Adrenal gland (tissue), 12 donors: ENCODE data around the gene BOD1L1. TPM values are rescaled to one million over a fixed set of nuclear protein-coding genes. Genes with fewer than 3 reads are reported as not detected.

Source experiments
- DNase-seq, 7 donors: peaks; one replicate each; pipeline ENCODE4 v3.0.0-alpha.2; 2019 to 2020
- H3K27ac ChIP-seq, 5 donors: fragments of 200-600 bp; sonication (generic) in 4 of 5; 1 replicate in 3 of 5; 2 replicates in 2 of 5; pipeline versions ENCODE4 v1.5.1 to v1.8.0; 2016 to 2020; ENCODE audit warnings: mild to moderate bottlenecking in 1 of 5
- H3K27me3 ChIP-seq: fragments of 200-600 bp; 2 replicates; pipeline ENCODE4 v1.8.0; 2021
- H3K36me3 ChIP-seq, 2 donors: fragments of 200-600 bp; replicated peaks in 1 of 2; 1 replicate in 1 of 2; 2 replicates in 1 of 2; pipeline versions ENCODE4 v1.5.1 to v1.8.0; 2018 to 2022
- H3K4me1 ChIP-seq, 2 donors: fragments of 200-600 bp; replicated peaks in 1 of 2; 1 replicate in 1 of 2; 2 replicates in 1 of 2; pipeline versions ENCODE4 v1.5.1 to v1.8.0; 2018 to 2021
- H3K4me3 ChIP-seq, 4 donors: fragments of 200-600 bp; sonication (generic) in 3 of 4; one replicate each; pipeline ENCODE4 v1.5.1; 2016 to 2018
- H3K9me3 ChIP-seq, 3 donors: fragments of 200-600 bp; sonication (generic) in 1 of 3; replicated peaks in 1 of 3; 1 replicate in 2 of 3; 2 replicates in 1 of 3; pipeline versions ENCODE4 v1.5.1 to v1.8.0; 2016 to 2021
- POLR2A ChIP-seq, 2 donors: fragments of 450-650 bp; IDR thresholded peaks; one replicate each; pipeline ENCODE4 v1.6.1; 2017; ENCODE audit warnings: antibody characterized with exemption in 2 of 2, mild to moderate bottlenecking in 2 of 2, moderate library complexity in 1 of 2
- WGBS, 4 donors: extraction: QIAGEN DNeasy Blood & Tissue Kit in 2 of 4; methylation state at CpG; one replicate each; pipeline versions ENCODE4 v1.1.5 to v1.1.7; 2013 to 2017; 5-methylcytosine and 5-hydroxymethylcytosine counted together
- intact Hi-C, 2 donors: fragments of 100-400 bp; cut with DNase I; formaldehyde crosslinking; loops; one replicate each; pipeline versions ENCODE4 v1.14.1 to v1.15.0; 2022 to 2023
- polyA plus RNA-seq, 3 donors: library from polyadenylated mRNA; stranded (reverse); fragments of 200-250 nt in 2 of 3; fragments of 350-450 nt in 1 of 3; fragmentation: Illumina TruSeq in 1 of 3; extraction: RNeasy Lipid Tissue Mini Kit (QIAGEN cat#74804) in 1 of 3; gene quantifications; one replicate each; pipeline ENCODE4 v1.2.3, GENCODE V29; 2013 to 2014
- total RNA-seq, 9 donors: library from RNA; depleted of rRNA in 4 of 9; stranded (reverse); fragments of >200 nt in 4 of 9; fragments of 120-200 nt in 1 of 9; fragmentation: NEBNext Ultra II Directional in 1 of 9; extraction: Animal tissue kit (Norgen Biotek cat#: 25700) in 1 of 9; gene quantifications; one replicate each; pipeline versions ENCODE4 v1.1.0 to v1.2.4, GENCODE V29; 2013 to 2023
- TF ChIP-seq, protein P1 (sequence below), 6 experiments: fragments of 450-650 bp in 4 of 6; fragments of 200-600 bp in 2 of 6; sonication (generic) in 1 of 6; IDR thresholded peaks; 1 replicate in 5 of 6; 2 replicates in 1 of 6; pipeline versions ENCODE4 v1.5.1 to v1.8.0; 2016 to 2021; ENCODE audit warnings: antibody characterized with exemption in 6 of 6, mild to moderate bottlenecking in 2 of 6, moderate library complexity in 1 of 6
- donor health status: healthy with polysubstance abuse.
- donor health status: Bipolar disorder and iron deficiency.
- donor health status: DM: yes; HTN: yes; CAD: no.
- donor health status: DM: no; HTN: no; CAD: no.
- donor health status: DM: no; HTN: no; CAD: no.
- donor health status: DM: yes; HTN: yes; CAD: no.

Gene BOD1L1
- total and polyA plus RNA-seq, 12 donors, result 7.4 to 31.0 (median 20.7) TPM

- Histone ChIP-seq H3K27me3 (peaks cover 88% of the 10 kb centered on the region), H3K9me3 (no peaks in the 10 kb centered on the region), H3K36me3 (no peaks in the 10 kb centered on the region), H3K4me1 (no peaks in the 10 kb centered on the region), H3K4me3 (no peak overlapping the region), H3K27ac (no peak overlapping the region)
- DNase-seq, result peak in 1 of 7 donors; percentile 17
- WGBS, 4 donors, result 3 to 6% (median 6%) methylated on average over 28 to 32 of the region's 32 CpGs
- intact Hi-C loops, result no loop called here
- TF ChIP-seq, protein P1, sequence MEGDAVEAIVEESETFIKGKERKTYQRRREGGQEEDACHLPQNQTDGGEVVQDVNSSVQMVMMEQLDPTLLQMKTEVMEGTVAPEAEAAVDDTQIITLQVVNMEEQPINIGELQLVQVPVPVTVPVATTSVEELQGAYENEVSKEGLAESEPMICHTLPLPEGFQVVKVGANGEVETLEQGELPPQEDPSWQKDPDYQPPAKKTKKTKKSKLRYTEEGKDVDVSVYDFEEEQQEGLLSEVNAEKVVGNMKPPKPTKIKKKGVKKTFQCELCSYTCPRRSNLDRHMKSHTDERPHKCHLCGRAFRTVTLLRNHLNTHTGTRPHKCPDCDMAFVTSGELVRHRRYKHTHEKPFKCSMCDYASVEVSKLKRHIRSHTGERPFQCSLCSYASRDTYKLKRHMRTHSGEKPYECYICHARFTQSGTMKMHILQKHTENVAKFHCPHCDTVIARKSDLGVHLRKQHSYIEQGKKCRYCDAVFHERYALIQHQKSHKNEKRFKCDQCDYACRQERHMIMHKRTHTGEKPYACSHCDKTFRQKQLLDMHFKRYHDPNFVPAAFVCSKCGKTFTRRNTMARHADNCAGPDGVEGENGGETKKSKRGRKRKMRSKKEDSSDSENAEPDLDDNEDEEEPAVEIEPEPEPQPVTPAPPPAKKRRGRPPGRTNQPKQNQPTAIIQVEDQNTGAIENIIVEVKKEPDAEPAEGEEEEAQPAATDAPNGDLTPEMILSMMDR (IDR thresholded peaks at IDR 0.05), result no peak
- no peak for TF ChIP-seq POLR2A (IDR thresholded peaks at IDR 0.05)
These were observed 93.0 kb downstream of the BOD1L1 start for GRCh38 chr4:13534344-13535063.

DNA sequence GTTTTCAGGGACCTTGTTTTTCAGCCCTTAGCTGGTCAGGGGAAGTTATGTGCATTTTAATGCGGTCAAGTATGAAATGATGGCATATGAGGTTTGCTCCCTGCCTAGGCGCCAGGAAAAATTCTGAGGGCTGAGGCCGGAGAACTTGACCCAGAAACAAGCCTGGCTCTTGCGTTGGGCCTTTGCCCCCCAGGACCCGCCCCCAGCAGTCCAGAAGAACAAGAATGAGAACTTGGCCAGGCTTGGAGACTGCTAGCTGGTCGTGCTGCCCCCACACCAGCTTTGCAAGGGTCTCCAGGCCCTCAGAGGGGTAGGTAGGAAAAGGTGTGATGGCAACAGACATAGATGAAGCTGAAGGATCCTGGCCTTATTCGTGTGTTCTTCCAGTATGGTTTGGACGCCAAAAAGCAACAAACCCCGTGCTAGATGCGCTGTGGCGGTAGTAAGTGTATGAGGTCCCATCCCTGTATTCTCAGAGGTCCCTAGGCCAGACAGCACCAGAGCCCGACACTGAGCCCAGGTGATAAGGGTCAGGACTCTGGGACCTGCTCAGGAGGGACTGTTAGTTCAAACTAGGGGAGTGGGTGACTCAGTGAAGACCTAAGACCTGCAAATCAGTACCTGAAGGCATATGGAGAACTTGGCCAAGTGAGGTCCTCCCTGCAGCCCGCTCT is 93.7 kb downstream of the BOD1L1 start:
- Histone ChIP-seq H3K27me3 (peaks cover 88% of the 10 kb centered on the region), H3K36me3 (no peaks in the 10 kb centered on the region), H3K27ac (no peak overlapping the region), H3K4me3 (no peak overlapping the region), H3K4me1 (no peaks in the 10 kb centered on the region), H3K9me3 (no peaks in the 10 kb centered on the region)
- intact Hi-C loops, result no loop called here
- peak in 1 of 7 donors; percentile 13 for DNase-seq
- no peak for TF ChIP-seq POLR2A (IDR thresholded peaks at IDR 0.05)
- TF ChIP-seq, protein P1 (IDR thresholded peaks at IDR 0.05), result no peak
- 13 to 18% (median 15%) methylated on average over 11 to 13 of the region's 13 CpGs for WGBS, 4 donors

DNA sequence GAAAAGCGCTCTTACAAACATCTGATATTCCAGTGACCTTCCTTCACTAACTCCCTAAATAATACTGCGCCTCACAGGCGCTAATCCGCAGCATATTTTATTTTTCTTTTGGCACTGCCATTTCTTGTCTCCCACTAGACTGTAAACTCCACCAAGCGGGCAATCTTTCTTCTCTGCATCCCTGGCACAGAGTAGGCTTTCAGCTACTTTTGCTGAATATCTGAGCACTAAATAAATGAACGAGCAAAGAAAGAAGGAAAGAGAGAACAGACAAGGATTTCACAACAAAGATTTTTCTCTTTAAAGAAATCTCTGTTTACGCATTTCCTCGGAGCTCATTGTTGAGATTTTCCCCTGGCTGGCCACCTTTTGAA is 95.9 kb downstream of the BOD1L1 start:
- no peak for DNase-seq
- Histone ChIP-seq H3K27me3 (peaks cover 88% of the 10 kb centered on the region), H3K4me1 (no peaks in the 10 kb centered on the region), H3K36me3 (no peaks in the 10 kb centered on the region), H3K9me3 (no peaks in the 10 kb centered on the region), H3K27ac (no peak overlapping the region), H3K4me3 (no peak overlapping the region)
- intact Hi-C loops, result no loop called here
- no peak for TF ChIP-seq POLR2A (IDR thresholded peaks at IDR 0.05)
- TF ChIP-seq, protein P1 (IDR thresholded peaks at IDR 0.05), result no peak
- 29 to 36% (median 34%) methylated on average over 8 of the region's 8 CpGs for WGBS, 4 donors

DNA sequence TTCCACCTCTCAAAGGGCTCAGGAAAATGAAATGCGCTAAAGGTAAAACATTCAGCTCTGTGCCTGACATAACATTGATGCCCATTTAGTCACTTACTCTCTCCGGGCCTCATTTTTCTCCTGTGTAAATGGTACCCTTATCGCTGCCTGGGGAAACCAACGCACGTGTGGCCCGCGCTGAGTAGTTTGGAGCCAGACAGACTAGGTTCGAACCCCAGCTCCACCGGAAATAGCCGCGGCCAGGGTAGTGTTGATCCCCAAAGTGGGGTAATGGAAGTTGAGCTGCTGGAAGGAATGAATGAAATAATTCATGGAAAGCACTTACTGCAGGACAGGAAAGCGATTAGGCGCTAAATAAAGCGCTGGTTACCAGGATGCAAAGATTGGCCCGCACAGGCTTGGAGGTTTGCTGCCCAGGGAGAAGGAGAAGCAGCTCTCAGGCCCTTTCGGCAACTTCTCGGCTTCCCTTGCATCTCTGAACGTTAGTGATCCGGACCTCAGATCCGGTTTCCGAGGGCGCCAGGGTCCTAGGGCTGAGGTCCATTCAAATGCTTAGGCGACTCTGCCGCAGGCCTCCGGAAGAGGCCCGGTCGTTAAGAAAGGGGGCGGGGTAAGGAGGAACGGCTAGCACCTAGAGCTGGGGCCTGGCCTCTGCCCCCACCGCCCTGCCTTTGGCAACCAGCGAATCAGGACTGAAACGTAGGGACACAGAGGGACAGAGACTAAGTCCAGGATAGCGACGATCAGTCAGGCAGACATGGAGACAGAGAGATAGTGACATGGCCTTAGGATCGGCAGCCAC is 96.5 kb downstream of the BOD1L1 start:
- intact Hi-C loops, result no loop called here
- 7 to 9% (median 8%) methylated on average over 28 to 35 of the region's 35 CpGs for WGBS, 4 donors
- no peak overlapping the region for H3K4me3 ChIP-seq
- H3K27me3 ChIP-seq, result peaks cover 88% of the 10 kb centered on the region
- H3K27ac ChIP-seq, result no peak overlapping the region
- no peaks in the 10 kb centered on the region for H3K36me3 ChIP-seq
- H3K9me3 ChIP-seq, result no peaks in the 10 kb centered on the region
- peak in 1 of 7 donors; percentile 14 for DNase-seq
- TF ChIP-seq POLR2A (IDR thresholded peaks at IDR 0.05), result no peak
- TF ChIP-seq, protein P1 (IDR thresholded peaks at IDR 0.05), result no peak
- no peaks in the 10 kb centered on the region for H3K4me1 ChIP-seq
